ENCODE results near the gene UBE2G1. TPM values are rescaled to one million over a fixed set of nuclear protein-coding genes. Genes with fewer than 3 reads are reported as not detected.

UBE2G1 gene
- polyA plus RNA-seq, 2 of the 4 experiments (the other 2 are of a cell fraction) = 86.2 to 117 TPM

DNA sequence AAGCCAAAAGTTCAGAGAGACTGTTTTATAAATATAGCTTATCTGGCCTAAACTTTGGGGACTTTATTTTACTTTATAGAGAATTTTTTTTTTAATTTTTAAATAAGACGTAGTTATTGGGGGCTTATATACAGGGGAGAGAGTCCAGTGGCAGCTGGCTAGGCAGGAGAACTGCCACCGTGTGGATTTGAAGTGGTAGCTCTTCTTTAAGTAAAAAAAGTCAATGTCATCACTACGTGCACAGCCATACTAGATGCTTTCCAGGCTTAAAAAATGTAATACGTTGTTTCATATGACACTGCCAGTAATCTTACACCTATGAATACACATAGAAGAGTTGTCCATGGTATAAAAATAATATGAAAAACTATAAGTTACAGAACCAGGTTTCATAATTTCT lies 70.8 kb downstream of the UBE2G1 start (continued):
- no peak for TF ChIP-seq NPAS2 (CRISPR knock-in tag; IDR thresholded peaks at IDR 0.05; ENCODE audit: borderline replicate concordance)
- TF ChIP-seq EP300 (IDR thresholded peaks at IDR 0.05) = no peak
- no peak for TF ChIP-seq NR3C1 (IDR thresholded peaks at IDR 0.05)
- no peak for TF ChIP-seq FOSL2 (IDR thresholded peaks at IDR 0.05)
- TF ChIP-seq FOSL2 (CRISPR knock-in tag; IDR thresholded peaks at IDR 0.05) = no peak

DNA sequence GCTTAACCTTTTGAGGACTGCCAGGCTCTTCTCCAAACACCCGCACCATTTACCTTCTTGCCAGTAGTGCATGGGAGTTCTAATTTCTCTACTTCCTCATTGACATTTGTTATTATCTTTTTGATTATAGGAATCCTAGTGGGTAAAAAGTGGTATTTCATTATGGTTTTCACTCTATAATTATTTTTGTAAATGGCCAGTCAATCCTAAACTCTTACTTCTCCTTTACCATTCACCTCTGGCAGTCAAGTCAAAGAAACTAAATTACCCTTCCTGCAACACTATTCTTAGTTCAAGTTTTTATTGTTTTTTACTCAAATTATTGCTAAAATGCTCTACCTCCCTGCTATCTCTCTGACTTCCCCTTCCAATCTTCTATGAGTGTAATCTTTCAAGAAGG lies 72.9 kb downstream of the UBE2G1 start:
- CTCF ChIA-PET = interaction anchor here (0.7 to 1.8 kb wide), 4 partner anchors 10 to 380 kb away, joined by 3 to 6 read pairs (median 4); no protein-coding TSS in a partner anchor
- TF ChIP-seq ZC3H11A (IDR thresholded peaks at IDR 0.05) (no peak), GATA3 (IDR thresholded peaks at IDR 0.05; ENCODE audit: borderline replicate concordance) (no peak), RCOR1 (IDR thresholded peaks at IDR 0.05; ENCODE audit: low read depth, low read length) (no peak)
- FAIRE-seq = peak; percentile 87
- no peak for DNase-seq (ENCODE audit: low read depth in 1 of 2, low spot score in 1 of 2)
- H3K4me3 ChIP-seq = no peak overlapping the region
- H3K4me2 ChIP-seq = no peak overlapping the region
- POLR2A ChIA-PET = no interaction called here
- no peak overlapping the region for H3K27ac ChIP-seq
- 93% methylated on average over 1 of the region's 1 CpG for WGBS (ENCODE audit: missing lambda C conversion rate)
- H3K4me1 ChIP-seq = no peaks in the 10 kb centered on the region
- H3K9me3 ChIP-seq = no peaks in the 10 kb centered on the region
- no peak for ATAC-seq

DNA sequence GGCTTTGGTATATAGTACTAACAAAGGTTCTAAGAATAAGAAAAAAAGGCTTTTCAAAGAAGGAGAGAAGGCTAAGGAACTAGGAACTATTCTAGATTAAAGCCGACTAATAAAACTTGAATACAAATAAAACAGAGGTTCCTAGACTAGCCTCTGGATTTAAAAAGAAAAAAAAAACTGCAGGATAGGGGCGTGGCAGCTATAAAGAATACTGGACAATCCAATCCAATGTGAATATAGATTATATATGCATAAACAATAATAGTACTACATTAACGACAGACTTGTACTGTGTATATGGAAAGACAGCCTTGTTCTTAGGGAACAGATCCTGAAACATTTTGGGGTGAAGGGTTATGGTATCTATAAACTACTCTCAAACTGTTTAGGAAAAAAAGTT lies 78.8 kb downstream of the UBE2G1 start:
- DNase-seq (ENCODE audit: low read depth in 1 of 2, low spot score in 1 of 2) = no peak
- H3K9me3 ChIP-seq = no peaks in the 10 kb centered on the region
- WGBS (ENCODE audit: missing lambda C conversion rate) = 89% methylated on average over 3 of the region's 3 CpGs
- H3K4me2 ChIP-seq = no peak overlapping the region
- FAIRE-seq = no peak
- TF ChIP-seq SMC3 (IDR thresholded peaks at IDR 0.05) (no peak), FOSB (CRISPR knock-in tag; IDR thresholded peaks at IDR 0.05) (no peak), RARB (CRISPR knock-in tag; IDR thresholded peaks at IDR 0.05) (no peak)
- ChIA-PET CTCF (interaction anchor here (1.1 to 2.1 kb wide), 2 partner anchors 16 to 72 kb away, joined by 5 to 8 read pairs; no protein-coding TSS in a partner anchor), POLR2A (interaction anchor here (1.2 kb wide), 1 partner anchor 45 kb away, joined by 3 read pairs; no protein-coding TSS in a partner anchor)
- H3K27ac ChIP-seq = no peak overlapping the region
- H3K4me3 ChIP-seq = no peak overlapping the region
- ATAC-seq = no peak
- no peaks in the 10 kb centered on the region for H3K4me1 ChIP-seq

DNA sequence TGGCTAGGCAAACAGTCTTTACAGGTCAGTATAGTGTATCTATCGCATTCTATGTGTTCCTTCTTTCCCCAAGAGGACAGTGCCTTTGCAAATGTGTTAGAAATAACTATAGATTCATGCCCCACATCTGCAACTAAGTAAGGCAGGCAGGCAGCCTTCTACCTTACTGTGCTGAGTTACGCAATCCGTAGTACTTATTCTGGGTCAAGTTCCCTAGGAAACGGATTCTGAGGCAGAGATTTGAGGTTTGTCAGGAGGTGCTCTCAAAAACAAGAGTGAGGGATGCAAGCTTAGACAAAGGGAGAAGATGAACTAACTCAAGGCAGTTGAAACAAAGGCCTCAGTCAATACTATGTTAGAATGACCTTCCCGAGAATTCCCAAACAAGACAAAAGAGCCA lies 90.0 kb downstream of the UBE2G1 start:
- DNase-seq (ENCODE audit: low read depth in 1 of 2, low spot score in 1 of 2) = no peak
- no peak overlapping the region for H3K4me2 ChIP-seq
- TF ChIP-seq EHF (CRISPR knock-in tag; IDR thresholded peaks at IDR 0.05) (no peak), CEBPB (IDR thresholded peaks at IDR 0.05) (peak; percentile 70 to 91; a peak in 3 of 4 replicates), CBX8 (IDR thresholded peaks at IDR 0.05) (no peak), TFCP2L1 (CRISPR knock-in tag; IDR thresholded peaks at IDR 0.05) (no peak), RNF2 (IDR thresholded peaks at IDR 0.05; ENCODE audit: borderline replicate concordance, low read depth) (no peak), EP300 (IDR thresholded peaks at IDR 0.05) (no peak)
- TF ChIP-seq, protein P1, sequence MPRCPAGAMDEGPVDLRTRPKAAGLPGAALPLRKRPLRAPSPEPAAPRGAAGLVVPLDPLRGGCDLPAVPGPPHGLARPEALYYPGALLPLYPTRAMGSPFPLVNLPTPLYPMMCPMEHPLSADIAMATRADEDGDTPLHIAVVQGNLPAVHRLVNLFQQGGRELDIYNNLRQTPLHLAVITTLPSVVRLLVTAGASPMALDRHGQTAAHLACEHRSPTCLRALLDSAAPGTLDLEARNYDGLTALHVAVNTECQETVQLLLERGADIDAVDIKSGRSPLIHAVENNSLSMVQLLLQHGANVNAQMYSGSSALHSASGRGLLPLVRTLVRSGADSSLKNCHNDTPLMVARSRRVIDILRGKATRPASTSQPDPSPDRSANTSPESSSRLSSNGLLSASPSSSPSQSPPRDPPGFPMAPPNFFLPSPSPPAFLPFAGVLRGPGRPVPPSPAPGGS (IDR thresholded peaks at IDR 0.05) = no peak
- POLR2A ChIA-PET = no interaction called here
- H3K4me1 ChIP-seq = no peaks in the 10 kb centered on the region
- H3K9me3 ChIP-seq = no peaks in the 10 kb centered on the region
- ATAC-seq = no peak
- no peak overlapping the region for H3K27ac ChIP-seq
- H3K4me3 ChIP-seq = no peak overlapping the region
- FAIRE-seq = no peak
- CTCF ChIA-PET = interaction anchor here (1.1 to 1.2 kb wide), 3 partner anchors 11 to 61 kb away, joined by 3 read pairs; no protein-coding TSS in a partner anchor
- WGBS (ENCODE audit: missing lambda C conversion rate) = 93% methylated on average over 5 of the region's 5 CpGs

DNA sequence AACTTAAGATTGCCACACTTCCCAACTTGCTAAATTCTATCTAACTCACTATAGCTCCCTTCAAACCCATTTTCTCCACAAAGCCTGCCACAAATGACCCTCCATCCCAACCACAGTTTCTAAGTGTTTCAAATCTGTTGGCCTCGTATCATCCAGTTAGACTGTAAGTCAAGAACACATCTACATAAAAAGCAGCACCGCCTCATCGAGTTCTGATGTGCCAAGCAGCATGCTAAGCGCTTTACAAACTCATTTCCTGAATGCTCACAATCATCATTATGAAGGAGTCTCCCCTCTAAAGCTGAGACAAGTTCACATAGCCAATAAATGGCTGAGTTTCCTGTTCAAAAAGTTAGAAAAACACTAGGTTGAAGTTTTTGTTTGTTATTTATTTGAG lies 93.5 kb downstream of the UBE2G1 start:
- CTCF ChIA-PET = interaction anchor here (0.6 to 1.8 kb wide), 9 partner anchors 10 to 73 kb away, joined by 3 to 10 read pairs (median 3); no protein-coding TSS in a partner anchor
- TF ChIP-seq POLR2AphosphoS2 (conservative IDR thresholded peaks at IDR 0.05; ENCODE audit: low read length) = no peak
- no peak for TF ChIP-seq MYC (IDR thresholded peaks at IDR 0.05; ENCODE audit: borderline replicate concordance, low read length)
- TF ChIP-seq FOSL2 (IDR thresholded peaks at IDR 0.05) = no peak
- no peak for TF ChIP-seq FOSL2 (CRISPR knock-in tag; IDR thresholded peaks at IDR 0.05)
- TF ChIP-seq, protein P2, sequence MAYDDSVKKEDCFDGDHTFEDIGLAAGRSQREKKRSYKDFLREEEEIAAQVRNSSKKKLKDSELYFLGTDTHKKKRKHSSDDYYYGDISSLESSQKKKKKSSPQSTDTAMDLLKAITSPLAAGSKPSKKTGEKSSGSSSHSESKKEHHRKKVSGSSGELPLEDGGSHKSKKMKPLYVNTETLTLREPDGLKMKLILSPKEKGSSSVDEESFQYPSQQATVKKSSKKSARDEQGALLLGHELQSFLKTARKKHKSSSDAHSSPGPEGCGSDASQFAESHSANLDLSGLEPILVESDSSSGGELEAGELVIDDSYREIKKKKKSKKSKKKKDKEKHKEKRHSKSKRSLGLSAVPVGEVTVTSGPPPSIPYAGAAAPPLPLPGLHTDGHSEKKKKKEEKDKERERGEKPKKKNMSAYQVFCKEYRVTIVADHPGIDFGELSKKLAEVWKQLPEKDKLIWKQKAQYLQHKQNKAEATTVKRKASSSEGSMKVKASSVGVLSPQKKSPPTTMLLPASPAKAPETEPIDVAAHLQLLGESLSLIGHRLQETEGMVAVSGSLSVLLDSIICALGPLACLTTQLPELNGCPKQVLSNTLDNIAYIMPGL (CRISPR knock-in tag; IDR thresholded peaks at IDR 0.05; ENCODE audit: borderline replicate concordance) = no peak
- TF ChIP-seq, protein P1 (IDR thresholded peaks at IDR 0.05) = no peak
- TF ChIP-seq, protein P3, sequence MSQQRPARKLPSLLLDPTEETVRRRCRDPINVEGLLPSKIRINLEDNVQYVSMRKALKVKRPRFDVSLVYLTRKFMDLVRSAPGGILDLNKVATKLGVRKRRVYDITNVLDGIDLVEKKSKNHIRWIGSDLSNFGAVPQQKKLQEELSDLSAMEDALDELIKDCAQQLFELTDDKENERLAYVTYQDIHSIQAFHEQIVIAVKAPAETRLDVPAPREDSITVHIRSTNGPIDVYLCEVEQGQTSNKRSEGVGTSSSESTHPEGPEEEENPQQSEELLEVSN (IDR thresholded peaks at IDR 0.05; ENCODE audit: borderline replicate concordance, low read depth) = no peak
- TF ChIP-seq HOXB13 (CRISPR knock-in tag; IDR thresholded peaks at IDR 0.05; ENCODE audit: low read depth) = no peak
- no peak for TF ChIP-seq BHLHE40 (IDR thresholded peaks at IDR 0.05; ENCODE audit: low read depth, low read length)
- TF ChIP-seq EP300 (IDR thresholded peaks at IDR 0.05) = no peak
- TF ChIP-seq NFE2L2 (conservative IDR thresholded peaks at IDR 0.05; ENCODE audit: low read length) = no peak
- TF ChIP-seq CEBPB (IDR thresholded peaks at IDR 0.05) = no peak
- no peak for TF ChIP-seq CBX2 (IDR thresholded peaks at IDR 0.05; ENCODE audit: borderline replicate concordance, low read depth)
- no peak for TF ChIP-seq GATA3 (IDR thresholded peaks at IDR 0.05; ENCODE audit: borderline replicate concordance)
- TF ChIP-seq POLR2A (IDR thresholded peaks at IDR 0.05; ENCODE audit: low read length) = no peak

More for the DNA sequence above, 93.5 kb downstream of the UBE2G1 start:
- DNase-seq (ENCODE audit: low read depth in 1 of 2, low spot score in 1 of 2) (no peak), ATAC-seq (no peak), FAIRE-seq (no peak)
- WGBS (ENCODE audit: missing lambda C conversion rate) = 91% methylated on average over 4 of the region's 4 CpGs
- Histone ChIP-seq H3K4me2 (no peak overlapping the region), H3K27ac (no peak overlapping the region), H3K9me3 (no peaks in the 10 kb centered on the region), H3K4me1 (no peaks in the 10 kb centered on the region), H3K4me3 (no peak overlapping the region)
- POLR2A ChIA-PET = interaction anchor here (0.6 kb wide), 1 partner anchor 276 kb away, joined by 6 read pairs; no protein-coding TSS in a partner anchor
